C4-2B (cell line): ENCODE results near the gene KRT39.
"Not testable (repeated sequence)": the region's sequence is repeated elsewhere in the genome, so short reads cannot be mapped to it uniquely, and the experiment has no call there.

ENCODE experiments used
- H3K27ac ChIP-seq: fragments of 450-650 bp; 2 replicates; pipeline ENCODE4 v1.5.1; 2017
- ZFX ChIP-seq: fragments of 450-650 bp; IDR thresholded peaks from 2 replicates; pipeline ENCODE4 v1.6.1; 2017
- TF ChIP-seq, protein P1 (sequence below): fragments of 450-650 bp; conservative IDR thresholded peaks from 2 replicates; pipeline ENCODE4 v1.5.1; 2017; ENCODE audit warnings: mild to moderate bottlenecking

The KRT39 gene

DNA sequence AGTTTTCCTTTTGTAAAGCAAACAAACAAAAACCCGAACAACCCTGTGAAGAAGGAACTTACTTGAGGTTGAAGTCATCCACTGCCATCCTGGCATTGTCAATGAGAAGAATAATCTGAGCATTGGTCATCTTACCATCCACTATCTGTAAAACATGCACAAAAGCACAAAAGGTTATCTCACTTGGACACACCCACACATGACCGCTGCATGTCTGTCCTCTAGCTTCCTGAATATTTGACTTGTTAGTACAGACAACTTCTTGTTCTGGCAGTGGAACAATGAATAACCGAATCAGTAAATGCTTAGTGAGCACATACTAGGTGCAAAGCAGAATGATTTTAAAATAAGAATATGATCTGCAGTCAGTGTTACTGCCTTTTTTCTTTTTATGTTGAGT lies 35.4 kb downstream of the KRT39 start:
- no peak overlapping the region for H3K27ac ChIP-seq
- TF ChIP-seq ZFX = no peak

GRCh38 chr17:40926341-40926740 lies 40.4 kb downstream of the KRT39 start:
- TF ChIP-seq ZFX = no peak
- TF ChIP-seq, protein P1, sequence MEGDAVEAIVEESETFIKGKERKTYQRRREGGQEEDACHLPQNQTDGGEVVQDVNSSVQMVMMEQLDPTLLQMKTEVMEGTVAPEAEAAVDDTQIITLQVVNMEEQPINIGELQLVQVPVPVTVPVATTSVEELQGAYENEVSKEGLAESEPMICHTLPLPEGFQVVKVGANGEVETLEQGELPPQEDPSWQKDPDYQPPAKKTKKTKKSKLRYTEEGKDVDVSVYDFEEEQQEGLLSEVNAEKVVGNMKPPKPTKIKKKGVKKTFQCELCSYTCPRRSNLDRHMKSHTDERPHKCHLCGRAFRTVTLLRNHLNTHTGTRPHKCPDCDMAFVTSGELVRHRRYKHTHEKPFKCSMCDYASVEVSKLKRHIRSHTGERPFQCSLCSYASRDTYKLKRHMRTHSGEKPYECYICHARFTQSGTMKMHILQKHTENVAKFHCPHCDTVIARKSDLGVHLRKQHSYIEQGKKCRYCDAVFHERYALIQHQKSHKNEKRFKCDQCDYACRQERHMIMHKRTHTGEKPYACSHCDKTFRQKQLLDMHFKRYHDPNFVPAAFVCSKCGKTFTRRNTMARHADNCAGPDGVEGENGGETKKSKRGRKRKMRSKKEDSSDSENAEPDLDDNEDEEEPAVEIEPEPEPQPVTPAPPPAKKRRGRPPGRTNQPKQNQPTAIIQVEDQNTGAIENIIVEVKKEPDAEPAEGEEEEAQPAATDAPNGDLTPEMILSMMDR = no peak
- H3K27ac ChIP-seq = no peak overlapping the region

DNA sequence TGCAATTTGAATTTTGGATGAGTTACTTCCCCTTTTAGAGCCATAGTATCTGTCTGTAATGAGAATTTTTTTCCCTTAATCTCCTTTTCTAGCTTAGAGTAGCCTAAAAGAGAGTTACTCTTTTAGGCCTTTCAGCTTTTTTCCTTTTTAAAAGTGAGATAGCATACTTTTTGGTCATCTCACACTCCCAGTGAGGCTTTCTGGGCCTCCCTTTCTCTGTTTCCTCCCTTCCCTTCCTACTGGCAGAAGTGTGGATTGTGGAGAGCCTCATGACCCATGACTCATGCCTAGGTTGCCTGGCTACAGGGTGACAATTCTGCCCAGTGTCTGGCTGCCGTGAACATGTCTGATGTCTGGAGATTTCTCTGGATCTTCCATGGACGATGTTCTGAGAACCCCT lies 44.5 kb downstream of the KRT39 start:
- TF ChIP-seq, protein P1 = no peak
- no peak for TF ChIP-seq ZFX
- no peak overlapping the region for H3K27ac ChIP-seq

DNA sequence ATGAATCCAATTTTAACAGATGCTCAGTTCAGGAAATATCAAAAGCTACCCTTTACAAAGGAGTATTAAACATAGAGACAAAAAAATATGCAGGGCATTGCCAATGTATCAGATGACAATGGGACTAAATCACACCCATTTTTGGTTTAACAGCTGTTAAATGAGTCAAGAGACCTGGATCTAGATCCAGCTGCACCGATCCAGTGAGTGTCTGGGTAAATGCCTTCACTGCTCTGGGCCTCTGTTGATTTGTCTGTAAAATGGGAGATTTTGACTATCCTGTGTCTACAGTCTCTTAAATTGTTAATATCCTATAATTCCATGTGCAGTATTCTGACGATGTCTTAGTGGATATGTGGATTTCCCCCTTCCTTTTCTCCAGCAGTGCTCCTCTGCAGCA lies 45.7 kb downstream of the KRT39 start:
- no peak overlapping the region for H3K27ac ChIP-seq
- no peak for TF ChIP-seq ZFX
- TF ChIP-seq, protein P1 = no peak

DNA sequence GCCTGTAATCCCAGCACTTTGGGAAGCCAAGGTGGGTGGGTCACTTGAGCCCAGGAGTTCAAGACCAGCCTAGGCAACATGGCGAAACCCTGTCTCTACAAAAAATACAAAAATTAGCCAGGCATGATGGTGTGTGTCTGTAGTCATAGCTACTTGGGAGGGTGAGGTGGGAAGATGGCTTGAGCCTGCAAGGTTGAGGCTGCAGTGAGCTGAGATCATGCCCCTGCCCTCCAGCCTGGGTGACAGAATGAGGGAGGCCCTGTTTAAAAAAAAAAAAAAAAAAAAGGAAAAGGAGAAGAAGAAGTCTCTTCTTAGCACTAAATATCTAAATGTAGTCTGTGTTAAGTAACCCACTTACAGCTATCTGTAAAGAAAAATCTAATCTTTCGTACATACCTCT lies 49.6 kb downstream of the KRT39 start:
- not testable (repeated sequence) for H3K27ac ChIP-seq

- no peak for TF ChIP-seq ZFX
- TF ChIP-seq, protein P1 = no peak
These were observed 50.4 kb downstream of the KRT39 start for GRCh38 chr17:40916366-40916765.

DNA sequence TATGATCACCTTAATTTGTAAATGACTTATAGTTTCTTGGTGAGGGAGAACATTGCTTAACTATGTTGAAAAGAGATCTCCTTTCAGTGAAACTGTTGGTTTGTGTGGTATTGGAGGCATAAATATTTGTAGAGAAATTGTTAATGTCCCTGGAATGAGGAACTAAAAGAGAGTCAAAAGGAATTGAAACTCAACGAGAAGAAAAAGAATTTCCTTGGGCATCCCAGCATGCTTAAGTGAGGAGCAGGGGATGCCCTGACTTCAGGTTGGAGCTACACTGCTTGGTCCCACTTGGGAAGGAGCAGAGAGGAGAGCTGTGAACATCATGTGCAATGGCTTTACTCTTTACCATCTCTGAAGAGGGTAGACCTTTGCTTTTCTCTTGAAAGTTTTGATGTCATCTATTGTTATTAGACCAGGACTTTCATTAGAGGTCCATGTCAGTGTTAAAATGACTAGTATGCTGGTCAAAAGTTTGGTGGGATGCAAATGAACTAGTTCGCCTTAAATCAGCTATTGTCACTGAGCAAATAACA lies 51.0 kb downstream of the KRT39 start:
- TF ChIP-seq, protein P1 = no peak
- TF ChIP-seq ZFX = no peak
- H3K27ac ChIP-seq = no peak overlapping the region

More at GRCh38 chr17:40916366-40916765, 50.4 kb downstream of the KRT39 start:
- no peak overlapping the region for H3K27ac ChIP-seq

DNA sequence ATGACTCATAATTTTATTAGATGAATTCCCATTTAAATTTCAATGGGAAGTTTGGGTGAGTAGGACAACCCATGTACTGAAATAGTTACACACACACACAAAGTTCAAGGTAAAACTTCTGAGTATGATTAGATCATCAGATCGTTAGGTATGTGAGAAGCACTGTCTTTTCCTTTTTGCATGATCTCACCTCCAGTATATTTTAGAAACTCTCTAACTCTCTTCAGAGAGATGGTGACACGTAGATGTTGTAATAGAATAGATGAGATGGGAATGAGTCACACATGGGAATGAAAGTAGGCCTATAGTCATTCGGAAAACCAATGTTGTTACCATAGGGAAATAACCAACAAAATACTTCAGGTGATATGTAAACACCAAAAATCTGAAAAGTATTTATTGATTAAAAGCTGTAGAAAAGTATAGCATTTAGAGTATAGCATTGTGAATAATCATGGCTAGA lies 51.5 kb downstream of the KRT39 start:
- TF ChIP-seq, protein P1 = no peak
- no peak for TF ChIP-seq ZFX
- H3K27ac ChIP-seq = no peak overlapping the region
